ENCODE results near the gene SLC35C1. TPM values are rescaled to one million over a fixed set of nuclear protein-coding genes. Genes with fewer than 3 reads are reported as not detected.

The SLC35C1 gene
- total RNA-seq, 1 experiment from 2014 or later: 14.0 TPM

DNA sequence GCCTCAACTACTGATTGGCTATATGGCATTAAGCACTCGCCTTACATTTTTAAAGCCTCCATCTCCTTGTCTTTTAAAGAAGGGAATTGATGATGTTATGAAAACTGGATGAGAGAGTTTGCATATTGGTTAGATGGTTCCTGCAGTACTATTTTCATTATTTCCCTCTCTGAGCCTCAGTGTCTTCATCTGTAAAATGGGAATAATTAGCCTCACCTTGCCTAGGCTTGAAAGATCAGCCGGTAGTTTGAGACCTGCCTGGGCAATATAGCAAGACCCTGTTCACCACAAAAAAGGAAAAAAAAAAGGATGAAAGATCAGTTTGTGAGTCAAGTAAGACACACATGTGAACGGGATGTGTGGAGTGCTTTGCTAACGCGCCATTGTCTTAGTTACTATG, 35.0 kb upstream of the SLC35C1 start:
- no peaks in the 10 kb centered on the region; the same call in 1 of the 2 replicates for H3K27me3 ChIP-seq (replicated peaks; ENCODE audit: control insufficient read depth, insufficient read depth, low read length)
- BruUV-seq (replicated peaks): no TSS peak

DNA sequence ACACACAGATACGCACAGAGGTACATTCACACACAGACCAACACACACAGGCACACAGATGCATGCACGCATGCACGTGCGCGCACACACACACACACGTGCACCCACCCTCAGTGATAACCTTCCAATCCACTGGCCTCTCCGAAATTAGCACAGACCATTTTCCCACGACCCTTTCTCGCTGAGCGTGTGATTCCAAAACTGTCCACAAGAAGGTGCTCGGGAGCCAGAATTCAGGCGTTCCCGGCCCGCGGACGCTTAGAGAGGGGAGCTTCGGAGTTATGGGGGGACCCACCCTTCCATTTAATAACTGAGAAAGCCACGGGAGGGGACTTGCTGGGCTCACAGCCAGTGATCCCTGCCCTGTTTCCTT, 33.8 kb upstream of the SLC35C1 start:
- intact Hi-C loops (cut with micrococcal nuclease; ENCODE audit: unreplicated experiment): loop anchor here (1.0 to 5.0 kb wide), 5 partner anchors 51 to 268 kb away; no protein-coding TSS in a partner anchor
- Histone ChIP-seq H3K4me3 (ENCODE audit: low read depth, low read length) (peak overlapping the region; percentile 38), H3K36me3 (ENCODE audit: control insufficient read depth, insufficient read depth, low read length) (no peaks in the 10 kb centered on the region), H3K27me3 (replicated peaks; ENCODE audit: control insufficient read depth, insufficient read depth, low read length) (no peaks in the 10 kb centered on the region), H3K9me3 (no peaks in the 10 kb centered on the region), H3K4me1 (no peaks in the 10 kb centered on the region; the same call in 1 of the 2 replicates)
- H3K4me3 Mint-ChIP-seq (ENCODE audit: unreplicated experiment): peak overlapping the region; percentile 97
- CTCF ChIA-PET: interaction anchor here (0.7 to 2.5 kb wide), 32 partner anchors 9 to 431 kb away, joined by 3 to 49 read pairs (median 4); partner anchors contain the start of genes CRY2, PEX16 and SLC35C1
- H3K4me1 Mint-ChIP-seq (ENCODE audit: low read depth, unreplicated experiment): peaks cover 12% of the 10 kb centered on the region
- TF ChIP-seq, protein P1, sequence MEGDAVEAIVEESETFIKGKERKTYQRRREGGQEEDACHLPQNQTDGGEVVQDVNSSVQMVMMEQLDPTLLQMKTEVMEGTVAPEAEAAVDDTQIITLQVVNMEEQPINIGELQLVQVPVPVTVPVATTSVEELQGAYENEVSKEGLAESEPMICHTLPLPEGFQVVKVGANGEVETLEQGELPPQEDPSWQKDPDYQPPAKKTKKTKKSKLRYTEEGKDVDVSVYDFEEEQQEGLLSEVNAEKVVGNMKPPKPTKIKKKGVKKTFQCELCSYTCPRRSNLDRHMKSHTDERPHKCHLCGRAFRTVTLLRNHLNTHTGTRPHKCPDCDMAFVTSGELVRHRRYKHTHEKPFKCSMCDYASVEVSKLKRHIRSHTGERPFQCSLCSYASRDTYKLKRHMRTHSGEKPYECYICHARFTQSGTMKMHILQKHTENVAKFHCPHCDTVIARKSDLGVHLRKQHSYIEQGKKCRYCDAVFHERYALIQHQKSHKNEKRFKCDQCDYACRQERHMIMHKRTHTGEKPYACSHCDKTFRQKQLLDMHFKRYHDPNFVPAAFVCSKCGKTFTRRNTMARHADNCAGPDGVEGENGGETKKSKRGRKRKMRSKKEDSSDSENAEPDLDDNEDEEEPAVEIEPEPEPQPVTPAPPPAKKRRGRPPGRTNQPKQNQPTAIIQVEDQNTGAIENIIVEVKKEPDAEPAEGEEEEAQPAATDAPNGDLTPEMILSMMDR (IDR thresholded peaks at IDR 0.05; ENCODE audit: insufficient read depth in 1 of 2, low read depth in 1 of 2, low read length in 1 of 2, severe bottlenecking in 1 of 2, unreplicated experiment in 1 of 2): peak; percentile 84 to 92
- POLR2A ChIA-PET: no interaction called here
- H3K9me3 Mint-ChIP-seq (ENCODE audit: unreplicated experiment): no peaks in the 10 kb centered on the region
- no peaks in the 10 kb centered on the region for H3K36me3 Mint-ChIP-seq (ENCODE audit: insufficient read depth, unreplicated experiment)
- BruUV-seq (replicated peaks): no TSS peak
- DNase-seq: peak; percentile 55 to 77
- H3K27me3 Mint-ChIP-seq (ENCODE audit: insufficient read depth, unreplicated experiment): peaks cover 30% of the 10 kb centered on the region
- no peak overlapping the region for H3K27ac Mint-ChIP-seq (ENCODE audit: unreplicated experiment)

More for the DNA sequence above, 35.0 kb upstream of the SLC35C1 start:
- H3K27ac Mint-ChIP-seq (ENCODE audit: unreplicated experiment): no peak overlapping the region
- peaks cover 34% of the 10 kb centered on the region for H3K27me3 Mint-ChIP-seq (ENCODE audit: insufficient read depth, unreplicated experiment)
- ChIA-PET CTCF (interaction anchor here (2.5 kb wide), 1 partner anchor 399 kb away, joined by 49 read pairs; no protein-coding TSS in a partner anchor), POLR2A (no interaction called here)
- H3K4me3 ChIP-seq (ENCODE audit: low read depth, low read length): no peak overlapping the region
- DNase-seq: no peak
- H3K4me3 Mint-ChIP-seq (ENCODE audit: unreplicated experiment): no peak overlapping the region
- peaks cover 12% of the 10 kb centered on the region for H3K4me1 Mint-ChIP-seq (ENCODE audit: low read depth, unreplicated experiment)
- H3K36me3 ChIP-seq (ENCODE audit: control insufficient read depth, insufficient read depth, low read length): no peaks in the 10 kb centered on the region
- H3K9me3 Mint-ChIP-seq (ENCODE audit: unreplicated experiment): no peaks in the 10 kb centered on the region
- TF ChIP-seq, protein P1 (IDR thresholded peaks at IDR 0.05; ENCODE audit: insufficient read depth in 1 of 2, low read depth in 1 of 2, low read length in 1 of 2, severe bottlenecking in 1 of 2, unreplicated experiment in 1 of 2): no peak
- intact Hi-C loops (cut with micrococcal nuclease; ENCODE audit: unreplicated experiment): loop anchor here (2.0 to 5.0 kb wide), 4 partner anchors 52 to 267 kb away; no protein-coding TSS in a partner anchor
- H3K4me1 ChIP-seq: no peaks in the 10 kb centered on the region; the same call in 1 of the 2 replicates
- no peaks in the 10 kb centered on the region for H3K9me3 ChIP-seq
- no peaks in the 10 kb centered on the region for H3K36me3 Mint-ChIP-seq (ENCODE audit: insufficient read depth, unreplicated experiment)

DNA sequence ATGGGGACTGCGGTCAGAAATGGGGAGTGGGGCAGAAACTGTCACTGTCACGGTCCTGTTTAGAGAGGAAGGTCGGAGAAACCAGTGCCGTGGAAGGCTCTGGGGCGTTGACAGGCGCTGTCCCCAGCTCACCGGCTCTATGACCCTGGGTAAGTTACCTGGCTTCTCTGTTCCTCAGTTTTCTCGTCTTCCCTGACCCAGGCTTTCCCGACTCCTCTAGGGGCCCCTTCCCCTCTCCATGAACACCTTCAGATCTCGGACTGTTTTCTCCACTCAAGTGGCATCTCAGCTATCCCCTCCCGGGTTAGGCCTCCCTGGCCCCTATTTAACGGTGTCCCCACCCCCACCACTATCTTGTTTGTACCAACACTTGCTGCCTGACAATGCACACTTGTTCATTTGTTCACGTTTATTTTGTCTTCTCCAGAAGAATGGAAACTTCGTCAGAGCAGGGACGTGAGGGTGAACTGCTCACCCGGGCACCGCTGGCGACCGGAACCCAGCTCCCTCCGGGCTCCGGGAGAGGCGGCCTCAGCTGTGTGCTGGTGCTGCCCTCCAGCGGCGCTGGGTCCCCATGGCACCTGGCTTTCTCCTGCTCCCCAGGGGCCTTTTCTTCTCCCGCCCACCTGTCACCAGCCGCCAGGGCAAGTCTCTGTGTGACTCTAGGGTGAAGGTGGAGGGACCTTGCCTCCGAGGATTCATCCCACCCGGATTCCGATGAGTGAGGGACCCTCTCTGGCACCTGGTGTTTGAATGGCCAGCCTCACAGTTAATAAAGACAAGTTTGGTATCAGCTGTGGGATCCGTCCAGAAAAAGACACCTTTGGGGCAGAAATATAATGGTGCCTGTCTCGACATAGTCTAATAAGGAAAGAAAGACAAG, 33.1 kb upstream of the SLC35C1 start:
- peak; percentile 84 to 92 for DNase-seq
- Mint-ChIP-seq H3K27ac (ENCODE audit: unreplicated experiment) (no peak overlapping the region), H3K9me3 (ENCODE audit: unreplicated experiment) (no peaks in the 10 kb centered on the region), H3K27me3 (ENCODE audit: insufficient read depth, unreplicated experiment) (peaks cover 25% of the 10 kb centered on the region), H3K4me1 (ENCODE audit: low read depth, unreplicated experiment) (peaks cover 12% of the 10 kb centered on the region), H3K4me3 (ENCODE audit: unreplicated experiment) (peak overlapping the region; percentile 97), H3K36me3 (ENCODE audit: insufficient read depth, unreplicated experiment) (no peaks in the 10 kb centered on the region)
- Histone ChIP-seq H3K4me1 (no peaks in the 10 kb centered on the region; the same call in 1 of the 2 replicates), H3K27me3 (replicated peaks; ENCODE audit: control insufficient read depth, insufficient read depth, low read length) (no peaks in the 10 kb centered on the region), H3K36me3 (ENCODE audit: control insufficient read depth, insufficient read depth, low read length) (no peaks in the 10 kb centered on the region), H3K9me3 (no peaks in the 10 kb centered on the region), H3K4me3 (ENCODE audit: low read depth, low read length) (peak overlapping the region; percentile 38)
- BruUV-seq (replicated peaks): no TSS peak
- TF ChIP-seq, protein P1 (IDR thresholded peaks at IDR 0.05; ENCODE audit: insufficient read depth in 1 of 2, low read depth in 1 of 2, low read length in 1 of 2, severe bottlenecking in 1 of 2, unreplicated experiment in 1 of 2): peak; percentile 93
- POLR2A ChIA-PET: no interaction called here
- CTCF ChIA-PET: interaction anchor here (0.5 to 2.5 kb wide), 49 partner anchors 8 to 674 kb away, joined by 3 to 49 read pairs (median 4); partner anchors contain the start of genes CRY2, PEX16 and SLC35C1
- intact Hi-C loops (cut with micrococcal nuclease; ENCODE audit: unreplicated experiment): loop anchor here (1.0 to 5.0 kb wide), 7 partner anchors 50 to 432 kb away; no protein-coding TSS in a partner anchor
